Karpas-422 (cell line): Measurements from ENCODE around the gene ALOX15. TPM values are rescaled to one million over a fixed set of nuclear protein-coding genes. Genes with fewer than 3 reads are reported as not detected.

Experiments used
- DNase-seq: peaks from one replicate; pipeline ENCODE4 v3.0.0-alpha.2; 2015
- H2AFZ ChIP-seq: fragments of 200-600 bp; sonication (generic); 2 replicates; pipeline ENCODE4 v1.6.1; 2014; ENCODE audit warnings: antibody characterized with exemption, low read length, mixed read lengths
- H3K27ac ChIP-seq: fragments of 200-600 bp; sonication (generic); 2 replicates; pipeline ENCODE4 v1.5.1; 2014; ENCODE audit warnings: mild to moderate bottlenecking, low read length, moderate library complexity
- H3K27me3 ChIP-seq: fragments of 200-600 bp; sonication (generic); 2 replicates; pipeline ENCODE4 v1.6.1; 2014; ENCODE audit warnings: low read length, mixed read lengths
- H3K36me3 ChIP-seq: fragments of 200-600 bp; sonication (generic); 2 replicates; pipeline ENCODE4 v1.6.1; 2014; ENCODE audit warnings: low read length, mixed read lengths; ENCODE audit not compliant: insufficient read depth
- H3K4me1 ChIP-seq: fragments of 200-600 bp; sonication (generic); 2 replicates; pipeline ENCODE4 v1.6.1; 2014; ENCODE audit warnings: mild to moderate bottlenecking, low read length, mixed read lengths
- H3K4me2 ChIP-seq: fragments of 200-600 bp; sonication (generic); 2 replicates; pipeline ENCODE4 v1.6.1; 2014; ENCODE audit warnings: low read length, low read depth, mild to moderate bottlenecking; ENCODE audit not compliant: poor library complexity, severe bottlenecking
- H3K4me3 ChIP-seq: fragments of 200-600 bp; sonication (generic); 2 replicates; pipeline ENCODE4 v1.5.1; 2014; ENCODE audit warnings: mild to moderate bottlenecking, antibody characterized with exemption, low read length, mixed read lengths
- H3K79me2 ChIP-seq: fragments of 200-600 bp; sonication (generic); 2 replicates; pipeline ENCODE4 v1.6.1; 2014; ENCODE audit warnings: mild to moderate bottlenecking, low read length, mixed read lengths
- H3K9ac ChIP-seq: fragments of 200-600 bp; sonication (generic); 2 replicates; pipeline ENCODE4 v1.6.0; 2014; ENCODE audit warnings: low read length
- H3K9me2 ChIP-seq: fragments of 200-600 bp; sonication (generic), shearing (Covaris generic); replicated peaks from 2 replicates; pipeline ENCODE4 v1.6.0; 2014; ENCODE audit warnings: mild to moderate bottlenecking, low read length, moderate library complexity; ENCODE audit not compliant: insufficient read depth
- H3K9me3 ChIP-seq: fragments of 300-700, 200-600 bp; sonication (generic); 2 replicates; pipeline ENCODE4 v1.6.1; 2014; ENCODE audit warnings: low read length, mixed read lengths
- H4K20me1 ChIP-seq: fragments of 200-600 bp; sonication (generic); 2 replicates; pipeline ENCODE4 v1.6.1; 2014; ENCODE audit warnings: mild to moderate bottlenecking, antibody characterized with exemption, low read length, low read depth; ENCODE audit not compliant: insufficient read depth
- total RNA-seq: library from RNA; depleted of rRNA; stranded (reverse); fragments of >200 nt; shearing (Covaris generic); gene quantifications from 2 replicates; pipeline ENCODE4 v1.2.3, GENCODE V29; 2014; ENCODE audit warnings: low replicate concordance

Gene ALOX15
- total RNA-seq, 1 experiment from 2014 or later: 1.5 TPM

- Histone ChIP-seq H3K27me3 (no peaks in the 10 kb centered on the region), H3K9ac (no peak overlapping the region), H4K20me1 (no peaks in the 10 kb centered on the region), H3K4me3 (no peak overlapping the region), H3K9me3 (no peaks in the 10 kb centered on the region), H2AFZ (no peak overlapping the region), H3K36me3 (no peaks in the 10 kb centered on the region), H3K9me2 (no peaks in the 10 kb centered on the region), H3K4me1 (no peaks in the 10 kb centered on the region), H3K27ac (no peak overlapping the region), H3K79me2 (no peaks in the 10 kb centered on the region), H3K4me2 (no peak overlapping the region)
- DNase-seq: no peak
Measured at GRCh38 chr17:4622375-4622774, 19.1 kb downstream of the ALOX15 start.

GRCh38 chr17:4620531-4621101 lies 20.9 kb downstream of the ALOX15 start:
- Histone ChIP-seq H2AFZ (no peak overlapping the region), H3K79me2 (no peaks in the 10 kb centered on the region), H3K36me3 (no peaks in the 10 kb centered on the region), H3K27me3 (no peaks in the 10 kb centered on the region), H3K4me3 (no peak overlapping the region), H4K20me1 (no peaks in the 10 kb centered on the region), H3K4me2 (no peak overlapping the region), H3K9ac (no peak overlapping the region), H3K9me2 (no peaks in the 10 kb centered on the region), H3K4me1 (no peaks in the 10 kb centered on the region), H3K9me3 (no peaks in the 10 kb centered on the region), H3K27ac (no peak overlapping the region)
- DNase-seq: no peak

DNA sequence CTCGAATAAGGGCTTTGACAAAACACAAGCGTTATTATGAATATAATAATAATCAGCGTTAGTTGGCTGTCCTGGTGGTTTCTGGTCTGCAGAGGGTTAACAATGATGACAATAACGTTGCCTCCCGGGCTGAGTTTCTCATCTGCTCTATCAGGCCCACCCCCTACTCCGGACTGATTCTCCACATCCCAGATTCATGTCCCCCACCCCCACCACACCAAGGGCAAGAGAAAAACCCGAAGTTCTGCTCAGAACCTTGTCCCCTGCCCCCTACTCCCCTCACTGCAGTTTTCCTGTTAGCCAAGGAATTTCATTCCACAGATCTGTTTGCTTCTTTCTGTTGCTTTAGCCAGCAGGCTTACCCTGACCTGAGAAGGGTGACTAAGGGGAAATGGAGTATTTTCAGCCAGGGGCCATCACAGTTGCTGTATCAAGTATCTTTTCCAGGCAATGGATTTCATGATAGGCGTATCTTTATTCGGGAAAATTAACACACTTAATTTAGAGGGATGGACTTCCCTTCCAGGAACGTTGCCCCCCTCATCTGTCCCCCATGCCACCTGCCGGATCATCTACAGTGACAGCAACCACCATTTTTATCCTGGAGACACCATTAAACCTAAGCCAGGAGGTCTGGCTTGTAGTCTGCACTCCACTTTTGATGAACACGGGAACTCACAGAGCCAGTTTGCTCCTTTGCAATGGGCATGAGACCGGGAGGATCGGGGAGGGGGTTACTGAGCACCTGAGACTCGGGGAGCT lies 23.7 kb downstream of the ALOX15 start:
- Histone ChIP-seq H3K4me1 (no peaks in the 10 kb centered on the region), H3K79me2 (no peaks in the 10 kb centered on the region), H3K4me2 (no peak overlapping the region), H3K36me3 (no peaks in the 10 kb centered on the region), H3K9ac (no peak overlapping the region), H4K20me1 (no peaks in the 10 kb centered on the region), H3K9me3 (no peaks in the 10 kb centered on the region), H2AFZ (no peak overlapping the region), H3K9me2 (no peaks in the 10 kb centered on the region), H3K4me3 (no peak overlapping the region), H3K27ac (no peak overlapping the region), H3K27me3 (no peaks in the 10 kb centered on the region)
- no peak for DNase-seq

DNA sequence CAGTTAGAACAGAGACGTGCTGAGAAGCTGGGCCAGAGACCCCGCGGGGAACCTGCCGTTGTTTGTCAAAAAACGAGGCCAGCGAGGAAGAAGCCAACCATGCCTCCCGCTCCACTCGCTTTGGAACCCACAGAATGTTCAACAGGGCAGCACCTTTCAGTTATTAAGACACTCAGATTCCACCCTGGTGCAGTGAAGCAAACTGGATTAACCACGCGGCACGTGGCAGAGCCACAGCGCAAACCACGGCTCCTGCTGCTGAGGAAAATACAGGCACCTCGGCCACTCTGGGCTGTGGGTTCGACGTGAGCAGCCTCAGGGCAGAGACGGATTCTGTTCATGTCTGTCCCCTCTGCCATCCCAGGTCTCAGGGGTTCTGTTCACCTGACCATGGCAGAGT lies 24.4 kb downstream of the ALOX15 start:
- no peaks in the 10 kb centered on the region for H3K4me1 ChIP-seq
- H3K9me2 ChIP-seq: no peaks in the 10 kb centered on the region
- no peaks in the 10 kb centered on the region for H3K79me2 ChIP-seq
- H3K4me2 ChIP-seq: no peak overlapping the region
- no peak overlapping the region for H3K27ac ChIP-seq
- no peaks in the 10 kb centered on the region for H3K9me3 ChIP-seq
- H3K9ac ChIP-seq: no peak overlapping the region
- no peaks in the 10 kb centered on the region for H3K27me3 ChIP-seq
- H2AFZ ChIP-seq: no peak overlapping the region
- no peaks in the 10 kb centered on the region for H4K20me1 ChIP-seq
- DNase-seq: no peak
- no peak overlapping the region for H3K4me3 ChIP-seq
- H3K36me3 ChIP-seq: no peaks in the 10 kb centered on the region

DNA sequence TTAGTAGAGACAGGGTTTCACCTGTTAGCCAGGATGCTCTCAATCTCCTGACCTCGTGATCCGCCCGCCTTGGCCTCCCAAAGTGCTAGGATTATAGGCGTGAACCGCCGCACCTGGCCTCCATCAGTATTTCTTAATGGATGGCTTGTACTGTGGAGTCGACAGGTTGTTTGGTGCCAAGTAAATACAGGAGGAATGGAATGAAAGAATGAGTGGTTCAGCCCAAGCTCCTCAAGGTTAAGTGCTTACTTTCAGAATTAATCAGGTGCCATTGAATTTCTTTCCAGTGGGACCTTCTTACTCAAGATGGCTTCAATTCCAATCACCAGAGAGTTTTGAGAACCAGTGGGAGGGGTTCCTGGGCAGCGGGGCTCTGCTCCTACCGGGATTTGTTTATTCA lies 25.0 kb downstream of the ALOX15 start:
- no peak for DNase-seq
- Histone ChIP-seq H3K4me2 (no peak overlapping the region), H3K27ac (no peak overlapping the region), H3K9me3 (no peaks in the 10 kb centered on the region), H3K4me3 (no peak overlapping the region), H3K27me3 (no peaks in the 10 kb centered on the region), H3K9ac (no peak overlapping the region), H3K4me1 (no peaks in the 10 kb centered on the region), H3K36me3 (no peaks in the 10 kb centered on the region), H3K9me2 (no peaks in the 10 kb centered on the region), H2AFZ (no peak overlapping the region), H4K20me1 (no peaks in the 10 kb centered on the region), H3K79me2 (no peaks in the 10 kb centered on the region)

- no peak overlapping the region for H3K4me3 ChIP-seq
- H3K4me1 ChIP-seq: peaks cover 3% of the 10 kb centered on the region
- no peak overlapping the region for H3K27ac ChIP-seq
- no peak overlapping the region for H3K9ac ChIP-seq
- H4K20me1 ChIP-seq: no peaks in the 10 kb centered on the region
- H3K4me2 ChIP-seq: no peak overlapping the region
- H3K36me3 ChIP-seq: no peaks in the 10 kb centered on the region
- no peaks in the 10 kb centered on the region for H3K9me2 ChIP-seq
- H3K27me3 ChIP-seq: no peaks in the 10 kb centered on the region
- no peak overlapping the region for H2AFZ ChIP-seq
- no peak for DNase-seq
- no peaks in the 10 kb centered on the region for H3K79me2 ChIP-seq
- H3K9me3 ChIP-seq: no peaks in the 10 kb centered on the region
Measured at GRCh38 chr17:4610656-4611055, 30.8 kb downstream of the ALOX15 start.

DNA sequence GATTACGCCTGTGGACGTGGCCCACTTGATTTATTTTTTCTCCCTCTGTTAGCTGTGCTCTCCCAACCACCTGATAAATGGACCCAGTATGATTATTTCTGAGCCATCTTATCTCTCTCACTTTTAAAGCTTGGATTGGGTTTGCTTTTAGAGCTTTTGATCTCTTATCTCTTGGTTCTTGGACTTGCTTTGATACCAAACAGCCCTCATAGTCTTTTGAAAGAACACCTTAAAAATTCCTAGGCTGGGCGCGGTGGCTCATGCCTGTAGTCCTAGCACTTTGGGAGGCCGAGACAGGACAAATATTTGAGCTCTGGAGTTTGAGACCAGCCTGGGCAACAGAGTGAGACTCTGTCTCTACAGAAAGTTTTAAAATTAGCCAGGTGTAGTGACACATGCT lies 31.3 kb downstream of the ALOX15 start:
- Histone ChIP-seq H3K9me3 (no peaks in the 10 kb centered on the region), H3K79me2 (no peaks in the 10 kb centered on the region), H4K20me1 (no peaks in the 10 kb centered on the region), H3K4me2 (no peak overlapping the region), H3K9me2 (no peaks in the 10 kb centered on the region), H3K4me3 (no peak overlapping the region), H3K27ac (no peak overlapping the region), H3K9ac (no peak overlapping the region), H3K4me1 (peaks cover 8% of the 10 kb centered on the region), H3K36me3 (no peaks in the 10 kb centered on the region), H3K27me3 (no peaks in the 10 kb centered on the region), H2AFZ (no peak overlapping the region)
- DNase-seq: no peak

GRCh38 chr17:4609761-4610160 lies 31.7 kb downstream of the ALOX15 start:
- Histone ChIP-seq H3K4me1 (peaks cover 10% of the 10 kb centered on the region), H3K27me3 (no peaks in the 10 kb centered on the region), H2AFZ (no peak overlapping the region), H3K27ac (no peak overlapping the region), H3K36me3 (no peaks in the 10 kb centered on the region), H3K4me2 (no peak overlapping the region), H4K20me1 (no peaks in the 10 kb centered on the region), H3K4me3 (no peak overlapping the region), H3K9me2 (no peaks in the 10 kb centered on the region), H3K79me2 (no peaks in the 10 kb centered on the region), H3K9me3 (no peaks in the 10 kb centered on the region), H3K9ac (no peak overlapping the region)
- no peak for DNase-seq
